ENCODE results near the gene SEMA3F. TPM values are rescaled to one million over a fixed set of nuclear protein-coding genes. Genes with fewer than 3 reads are reported as not detected.

The SEMA3F gene
- total RNA-seq, 4 donors from 2014 or later = 11.9 to 46.5 (median 23.3) TPM

DNA sequence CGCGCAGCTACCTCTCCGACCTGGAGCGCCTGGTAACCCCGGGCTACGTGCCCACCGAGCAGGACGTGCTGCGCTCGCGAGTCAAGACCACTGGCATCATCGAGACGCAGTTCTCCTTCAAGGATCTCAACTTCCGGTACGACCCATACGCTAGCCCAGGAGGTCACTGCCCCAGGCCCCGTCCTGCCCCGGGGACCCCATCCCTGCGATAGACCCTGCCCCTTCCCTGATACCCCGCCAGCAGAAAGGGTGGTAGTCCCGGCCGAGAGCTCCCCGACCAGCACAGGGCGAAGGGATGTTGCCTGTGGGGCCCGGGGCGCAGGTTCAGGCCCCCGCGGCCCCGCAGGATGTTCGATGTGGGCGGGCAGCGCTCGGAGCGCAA lies 38.6 kb downstream of the SEMA3F start:
- Histone ChIP-seq H3K4me1 (peaks cover 18 to 31% (median 30%) of the 10 kb centered on the region in 4 donors), H3K4me3 (no peak overlapping the region), H3K27ac (replicated peaks in 1 of 4) (no peak overlapping the region), H3K9me3 (no peaks in the 10 kb centered on the region), H3K27me3 (peaks cover 6 to 60% (median 27%) of the 10 kb centered on the region in 4 donors), H3K36me3 (peaks cover 0 to under 1% (median 0%) of the 10 kb centered on the region in 4 donors)
- DNase-seq (ENCODE audit: extremely low spot score) = no peak
- 22% methylated on average over 11 of the region's 34 CpGs for WGBS
- intact Hi-C loops (cut with DNase I) = loop anchor here (1.0 to 5.0 kb wide), 2 partner anchors 33 to 79 kb away; no protein-coding TSS in a partner anchor
- TF ChIP-seq POLR2AphosphoS5 (IDR thresholded peaks at IDR 0.05) (no peak), EP300 (IDR thresholded peaks at IDR 0.05) (no peak), POLR2A (IDR thresholded peaks at IDR 0.05; ENCODE audit: low read depth) (no peak)
- TF ChIP-seq, protein P1, sequence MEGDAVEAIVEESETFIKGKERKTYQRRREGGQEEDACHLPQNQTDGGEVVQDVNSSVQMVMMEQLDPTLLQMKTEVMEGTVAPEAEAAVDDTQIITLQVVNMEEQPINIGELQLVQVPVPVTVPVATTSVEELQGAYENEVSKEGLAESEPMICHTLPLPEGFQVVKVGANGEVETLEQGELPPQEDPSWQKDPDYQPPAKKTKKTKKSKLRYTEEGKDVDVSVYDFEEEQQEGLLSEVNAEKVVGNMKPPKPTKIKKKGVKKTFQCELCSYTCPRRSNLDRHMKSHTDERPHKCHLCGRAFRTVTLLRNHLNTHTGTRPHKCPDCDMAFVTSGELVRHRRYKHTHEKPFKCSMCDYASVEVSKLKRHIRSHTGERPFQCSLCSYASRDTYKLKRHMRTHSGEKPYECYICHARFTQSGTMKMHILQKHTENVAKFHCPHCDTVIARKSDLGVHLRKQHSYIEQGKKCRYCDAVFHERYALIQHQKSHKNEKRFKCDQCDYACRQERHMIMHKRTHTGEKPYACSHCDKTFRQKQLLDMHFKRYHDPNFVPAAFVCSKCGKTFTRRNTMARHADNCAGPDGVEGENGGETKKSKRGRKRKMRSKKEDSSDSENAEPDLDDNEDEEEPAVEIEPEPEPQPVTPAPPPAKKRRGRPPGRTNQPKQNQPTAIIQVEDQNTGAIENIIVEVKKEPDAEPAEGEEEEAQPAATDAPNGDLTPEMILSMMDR (IDR thresholded peaks at IDR 0.05) = no peak

DNA sequence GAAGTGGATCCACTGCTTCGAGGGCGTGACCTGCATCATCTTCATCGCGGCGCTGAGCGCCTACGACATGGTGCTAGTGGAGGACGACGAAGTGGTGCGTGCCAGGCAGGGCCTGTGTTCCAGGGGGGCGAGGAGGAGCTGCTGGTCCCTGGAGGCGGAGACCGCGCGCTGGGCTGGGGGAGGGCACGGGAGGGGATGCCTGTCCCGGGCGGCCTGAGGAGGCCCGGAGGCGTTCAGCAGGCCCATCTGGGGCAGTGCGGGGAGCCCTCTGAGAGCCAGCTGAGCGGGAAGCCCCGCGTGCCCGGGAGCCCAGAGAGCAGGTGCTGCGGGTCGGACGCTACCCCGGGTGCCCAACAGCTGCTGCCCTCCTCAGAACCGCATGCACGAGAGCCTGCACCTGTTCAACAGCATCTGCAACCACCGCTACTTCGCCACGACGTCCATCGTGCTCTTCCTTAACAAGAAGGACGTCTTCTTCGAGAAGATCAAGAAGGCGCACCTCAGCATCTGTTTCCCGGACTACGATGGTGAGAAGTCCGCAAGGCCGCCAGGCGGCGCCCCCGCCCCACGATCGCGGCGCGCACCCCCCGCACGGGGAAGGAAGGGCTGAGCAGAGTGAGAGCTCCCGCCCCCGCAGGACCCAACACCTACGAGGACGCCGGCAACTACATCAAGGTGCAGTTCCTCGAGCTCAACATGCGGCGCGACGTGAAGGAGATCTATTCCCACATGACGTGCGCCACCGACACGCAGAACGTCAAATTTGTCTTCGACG lies 39.2 kb downstream of the SEMA3F start:
- H3K4me1 ChIP-seq = peaks cover 18 to 30% (median 26%) of the 10 kb centered on the region in 4 donors
- intact Hi-C loops (cut with DNase I) = loop anchor here (1.0 to 5.0 kb wide), 2 partner anchors 32 to 78 kb away; no protein-coding TSS in a partner anchor
- no peak overlapping the region for H3K27ac ChIP-seq (replicated peaks in 1 of 4)
- TF ChIP-seq EP300 (IDR thresholded peaks at IDR 0.05) (no peak), POLR2AphosphoS5 (IDR thresholded peaks at IDR 0.05) (peak in 1 of 2 donors; percentile 32), POLR2A (IDR thresholded peaks at IDR 0.05; ENCODE audit: low read depth) (no peak)
- TF ChIP-seq, protein P1 (IDR thresholded peaks at IDR 0.05) = peak; percentile 76 to 87 (median 84)
- no peaks in the 10 kb centered on the region for H3K9me3 ChIP-seq
- peaks cover 6 to 64% (median 27%) of the 10 kb centered on the region in 4 donors for H3K27me3 ChIP-seq
- H3K36me3 ChIP-seq = no peaks in the 10 kb centered on the region
- DNase-seq (ENCODE audit: extremely low spot score) = peak; percentile 93
- peak overlapping the region; percentile 10 to 34 (median 19) for H3K4me3 ChIP-seq
- 15% methylated on average over 36 of the region's 70 CpGs for WGBS

DNA sequence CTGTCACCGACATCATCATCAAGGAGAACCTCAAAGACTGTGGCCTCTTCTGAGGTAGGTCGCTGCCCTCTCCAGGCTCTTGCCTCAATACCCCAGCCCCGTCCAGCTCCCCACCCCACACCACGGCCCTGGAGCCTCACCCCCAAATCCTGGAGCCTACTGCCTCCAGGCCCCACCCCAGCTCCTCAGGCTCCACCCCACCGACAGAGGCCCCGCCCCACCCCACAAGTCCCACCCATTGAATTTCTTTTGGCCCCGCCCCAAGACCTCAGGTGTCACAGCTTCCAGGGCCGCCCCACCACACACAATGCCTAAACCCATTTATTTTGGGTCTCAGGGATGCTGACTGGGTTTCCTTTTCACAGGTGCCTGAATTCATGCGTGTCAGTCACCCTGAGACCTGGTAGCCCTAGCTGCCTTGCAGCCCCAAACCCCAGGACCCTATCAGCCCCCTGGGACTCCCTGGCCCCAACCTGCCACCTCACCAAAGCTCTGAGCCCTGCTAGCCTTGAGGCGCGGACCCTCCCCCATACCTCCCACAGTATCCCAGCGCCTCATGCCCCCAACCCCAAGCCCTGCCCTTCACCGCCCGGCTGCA lies 39.9 kb downstream of the SEMA3F start:
- intact Hi-C loops (cut with DNase I) = loop anchor here (1.0 to 5.0 kb wide), 2 partner anchors 31 to 77 kb away; no protein-coding TSS in a partner anchor
- H3K36me3 ChIP-seq = no peaks in the 10 kb centered on the region
- peaks cover 18 to 30% (median 26%) of the 10 kb centered on the region in 4 donors for H3K4me1 ChIP-seq
- no peak for DNase-seq (ENCODE audit: extremely low spot score)
- WGBS = 48% methylated on average over 11 of the region's 14 CpGs
- H3K27ac ChIP-seq (replicated peaks in 1 of 4) = no peak overlapping the region
- H3K9me3 ChIP-seq = no peaks in the 10 kb centered on the region
- peaks cover 6 to 70% (median 27%) of the 10 kb centered on the region in 4 donors for H3K27me3 ChIP-seq
- TF ChIP-seq POLR2A (IDR thresholded peaks at IDR 0.05; ENCODE audit: low read depth) (no peak), POLR2AphosphoS5 (IDR thresholded peaks at IDR 0.05) (no peak)
- H3K4me3 ChIP-seq = peak overlapping the region; percentile 10 to 34 (median 19)

DNA sequence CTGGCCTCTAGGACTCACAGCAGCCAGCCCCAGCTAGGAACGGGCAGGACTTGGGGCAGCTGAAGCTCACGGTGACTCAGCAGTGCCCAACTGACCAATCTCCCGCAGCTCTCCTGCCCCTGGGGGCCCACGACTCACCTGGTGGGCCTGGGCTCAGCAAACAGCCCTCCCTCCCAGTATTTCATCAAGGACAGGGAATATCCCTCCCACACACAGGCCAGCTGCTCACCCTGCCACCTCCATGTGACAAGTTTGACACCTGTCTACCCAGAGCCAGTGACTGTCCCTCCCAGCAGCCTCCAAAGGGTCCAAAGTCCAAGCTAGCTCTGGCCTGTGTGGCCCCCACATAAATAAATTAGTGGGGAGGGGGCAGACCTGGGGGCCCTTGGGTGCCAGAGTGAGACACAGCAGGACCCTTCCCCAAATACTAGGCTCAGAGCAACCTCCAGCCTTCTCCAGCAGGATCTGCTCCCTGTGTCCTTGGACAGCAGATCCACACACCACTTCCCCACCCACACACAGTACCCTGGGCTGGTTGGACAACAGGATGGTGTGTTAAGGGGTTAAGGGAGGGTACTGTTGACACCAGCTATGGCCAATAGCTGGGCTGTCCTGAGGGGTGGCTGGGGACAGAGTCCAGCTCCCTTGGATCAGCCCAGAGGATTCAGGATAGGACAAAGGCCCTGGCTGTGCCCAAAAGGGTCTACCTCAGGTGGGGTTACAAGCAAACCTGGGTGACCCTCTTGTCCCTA lies 40.6 kb downstream of the SEMA3F start:
- DNase-seq (ENCODE audit: extremely low spot score) = no peak
- WGBS = 100% methylated on average over 1 of the region's 4 CpGs
- Histone ChIP-seq H3K27me3 (peaks cover 6 to 74% (median 27%) of the 10 kb centered on the region in 4 donors), H3K4me3 (no peak overlapping the region), H3K9me3 (no peaks in the 10 kb centered on the region), H3K36me3 (no peaks in the 10 kb centered on the region), H3K27ac (replicated peaks in 1 of 4) (no peak overlapping the region), H3K4me1 (peaks cover 18 to 30% (median 26%) of the 10 kb centered on the region in 4 donors)
- TF ChIP-seq POLR2A (IDR thresholded peaks at IDR 0.05; ENCODE audit: low read depth) (no peak), EP300 (IDR thresholded peaks at IDR 0.05) (no peak), POLR2AphosphoS5 (IDR thresholded peaks at IDR 0.05) (no peak)
- TF ChIP-seq, protein P1 (IDR thresholded peaks at IDR 0.05) = no peak
- intact Hi-C loops (cut with DNase I) = no loop called here
